ENCODE results near the gene PAX6. TPM values are rescaled to one million over a fixed set of nuclear protein-coding genes. Genes with fewer than 3 reads are reported as not detected.

The PAX6 gene
- total and polyA plus RNA-seq, 9 of the 15 experiments (the other 6 are each of a cell fraction or from before 2014, with no cell fraction given) = 1.5 to 10.9 (median 5.3) TPM

DNA sequence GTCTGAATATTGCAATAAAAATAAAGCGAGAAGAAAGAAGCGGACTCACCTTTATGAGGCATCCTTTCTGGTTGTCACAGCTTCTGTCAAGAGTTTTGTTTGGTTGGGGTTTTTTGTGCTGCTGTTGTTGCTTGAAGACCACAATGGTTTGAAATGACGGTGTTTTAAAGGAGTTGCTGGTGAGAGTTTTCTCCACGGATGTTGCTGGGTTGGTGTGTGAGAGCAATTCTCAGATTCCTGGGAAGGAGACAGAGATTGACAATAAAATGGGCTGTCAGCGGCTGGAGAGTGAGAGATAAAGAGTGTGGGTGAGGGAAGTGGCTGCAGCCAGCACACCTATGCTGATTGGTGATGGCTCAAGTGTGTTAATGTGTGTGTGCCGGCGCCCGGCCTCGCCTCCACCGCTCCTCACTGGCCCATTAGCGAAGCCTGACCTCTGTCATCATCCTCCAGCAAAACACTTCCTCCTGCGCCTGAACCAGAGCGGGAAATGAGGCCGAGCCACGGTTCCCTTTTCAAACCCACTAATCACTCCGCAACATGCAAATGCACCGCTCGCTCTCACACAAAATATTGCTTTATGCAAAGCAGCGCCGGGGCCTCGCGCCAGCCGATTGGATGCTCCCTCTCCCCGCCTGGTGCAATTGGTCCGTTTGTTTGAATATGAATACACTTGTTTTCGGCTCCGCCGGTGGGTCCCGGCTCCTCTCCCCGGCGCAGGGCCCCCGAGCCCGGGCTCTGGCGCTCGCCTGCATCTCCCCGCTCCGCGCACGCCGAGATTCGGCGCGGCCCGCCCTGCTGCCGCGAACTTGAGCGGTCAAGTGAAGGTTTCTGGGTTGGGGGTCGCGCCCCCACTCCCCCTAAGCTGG, at the start of gene PAX6 (continued):
- TF ChIP-seq RCOR1 (IDR thresholded peaks at IDR 0.05; ENCODE audit: borderline replicate concordance in 1 of 2, low read depth in 2 of 2, low read length in 2 of 2) (peak in 1 of 2 experiments; percentile 88; a peak in 2 of 4 replicates), ASH1L (IDR thresholded peaks at IDR 0.05; ENCODE audit: borderline replicate concordance, low read depth, partially characterized antibody) (no peak), ATF1 (CRISPR knock-in tag; IDR thresholded peaks at IDR 0.05) (no peak), ATF1 (tag; IDR thresholded peaks at IDR 0.05) (peak; percentile 71), SRSF7 (optimal IDR thresholded peaks at IDR 0.05; ENCODE audit: low read depth, low read length) (no peak), ARID3B (CRISPR knock-in tag; IDR thresholded peaks at IDR 0.05; ENCODE audit: borderline replicate concordance) (no peak), ZNF217 (CRISPR knock-in tag; IDR thresholded peaks at IDR 0.05) (no peak), STAT6 (CRISPR knock-in tag; IDR thresholded peaks at IDR 0.05) (no peak), NRF1 (conservative IDR thresholded peaks at IDR 0.05 in 1 of 2, IDR thresholded peaks at IDR 0.05 in 1 of 2) (peak; percentile 80 to 83), IRF2 (CRISPR knock-in tag; IDR thresholded peaks at IDR 0.05) (no peak), ZBTB17 (CRISPR knock-in tag; IDR thresholded peaks at IDR 0.05) (no peak), RNF2 (IDR thresholded peaks at IDR 0.05) (peak; percentile 45; the same call in 1 of the 2 replicates), RBM34 (IDR thresholded peaks at IDR 0.05; ENCODE audit: borderline replicate concordance, insufficient read depth, low read length) (no peak), ETS1 (conservative IDR thresholded peaks at IDR 0.05; ENCODE audit: control insufficient read depth, low read depth, low read length) (no peak), ZBTB9 (CRISPR knock-in tag; IDR thresholded peaks at IDR 0.05) (no peak), CREBBP (IDR thresholded peaks at IDR 0.05; ENCODE audit: low read depth, low read length) (no peak), SIN3B (IDR thresholded peaks at IDR 0.05; ENCODE audit: low read depth) (no peak), SETDB1 (IDR thresholded peaks at IDR 0.05; ENCODE audit: low read length) (no peak), NCOA1 (IDR thresholded peaks at IDR 0.05; ENCODE audit: low read depth) (no peak)
- TF ChIP-seq, protein P1, sequence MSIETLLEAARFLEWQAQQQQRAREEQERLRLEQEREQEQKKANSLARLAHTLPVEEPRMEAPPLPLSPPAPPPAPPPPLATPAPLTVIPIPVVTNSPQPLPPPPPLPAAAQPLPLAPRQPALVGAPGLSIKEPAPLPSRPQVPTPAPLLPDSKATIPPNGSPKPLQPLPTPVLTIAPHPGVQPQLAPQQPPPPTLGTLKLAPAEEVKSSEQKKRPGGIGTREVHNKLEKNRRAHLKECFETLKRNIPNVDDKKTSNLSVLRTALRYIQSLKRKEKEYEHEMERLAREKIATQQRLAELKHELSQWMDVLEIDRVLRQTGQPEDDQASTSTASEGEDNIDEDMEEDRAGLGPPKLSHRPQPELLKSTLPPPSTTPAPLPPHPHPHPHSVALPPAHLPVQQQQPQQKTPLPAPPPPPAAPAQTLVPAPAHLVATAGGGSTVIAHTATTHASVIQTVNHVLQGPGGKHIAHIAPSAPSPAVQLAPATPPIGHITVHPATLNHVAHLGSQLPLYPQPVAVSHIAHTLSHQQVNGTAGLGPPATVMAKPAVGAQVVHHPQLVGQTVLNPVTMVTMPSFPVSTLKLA (conservative IDR thresholded peaks at IDR 0.05) = 0 out of 4 replicates have a peak, but pooled peaks of 1 of the 2 experiments have one; percentile 10

Measured in K562 (cell line).